ENCODE data around the gene ATXN2. TPM values are rescaled to one million over a fixed set of nuclear protein-coding genes. Genes with fewer than 3 reads are reported as not detected.
A peak's percentile ranks its signal among the peaks of the same experiment; 100 is the strongest.

The ATXN2 gene
- polyA plus RNA-seq, 1 donor, result 102 TPM

- no peak for DNase-seq
Measured at GRCh38 chr12:111453071-111453989, 145.8 kb downstream of the ATXN2 start.

- DNase-seq, result peak; percentile 31
Measured at GRCh38 chr12:111451649-111452129, 147.4 kb downstream of the ATXN2 start.

- no peak for DNase-seq
Measured at GRCh38 chr12:111451232-111451631, 147.9 kb downstream of the ATXN2 start.

DNA sequence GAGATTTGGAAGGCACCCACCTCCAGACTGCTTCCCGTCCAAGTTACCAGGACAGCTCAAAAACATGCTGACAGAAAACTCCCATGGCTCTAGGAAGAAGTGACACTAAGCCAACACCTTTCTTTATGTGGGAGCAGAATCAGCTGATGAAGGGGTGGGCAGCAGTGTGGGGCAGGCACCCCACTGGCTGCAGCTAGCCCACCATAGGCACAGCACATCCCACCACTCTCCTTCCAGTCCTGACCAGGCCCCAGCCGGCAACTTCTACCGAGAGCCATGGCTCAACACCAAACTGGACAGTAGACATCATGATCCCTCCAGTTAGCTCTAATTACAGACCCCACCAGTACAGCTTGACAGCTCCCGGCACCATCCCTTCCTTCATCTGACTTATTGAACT is 148.4 kb downstream of the ATXN2 start:
- DNase-seq, result no peak

DNA sequence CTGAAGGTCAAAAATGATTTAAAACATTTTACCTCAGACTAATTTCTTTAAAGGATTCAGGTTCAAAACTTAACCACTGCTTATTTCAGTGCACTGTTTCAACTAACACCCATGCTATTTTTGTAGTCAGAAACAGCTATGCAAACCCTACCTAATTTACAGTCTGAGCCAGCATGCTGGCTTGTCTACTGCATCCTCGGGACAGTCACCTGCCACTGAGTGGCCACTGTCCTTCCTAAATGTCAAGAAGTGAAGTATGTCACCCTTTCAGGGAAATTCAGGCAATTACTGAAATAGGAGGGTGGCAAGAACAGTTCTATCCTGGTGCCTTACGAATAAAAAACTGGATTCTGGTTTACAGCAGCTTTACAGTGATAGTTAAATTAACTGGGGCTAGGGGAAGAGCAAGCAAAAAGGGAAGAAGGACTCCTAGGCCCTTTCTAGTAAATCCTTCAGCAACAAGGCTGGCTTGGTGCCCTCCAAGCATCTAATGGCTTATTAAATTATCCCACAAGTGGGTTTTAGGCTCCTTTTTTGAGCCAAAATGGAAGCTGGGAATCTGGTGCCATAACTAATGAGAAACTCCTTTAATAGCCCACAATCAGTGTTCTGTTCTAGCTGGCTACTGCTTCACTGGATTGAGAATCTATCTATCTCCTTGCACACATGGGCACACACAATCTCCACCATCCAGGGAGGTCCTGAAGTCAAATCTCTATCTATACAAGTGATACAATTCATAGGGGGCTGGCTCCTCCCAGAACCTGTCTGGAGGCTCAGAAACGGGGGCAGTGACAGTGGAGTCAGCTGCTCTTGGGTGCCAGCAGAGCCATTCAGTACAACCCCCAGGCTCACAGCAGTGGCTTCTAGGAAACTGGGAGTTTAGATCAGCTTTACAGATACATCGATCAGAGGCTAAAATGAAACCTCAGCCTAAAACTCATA is 150.0 kb downstream of the ATXN2 start:
- DNase-seq, result no peak

GRCh38 chr12:111448266-111448830 is 150.8 kb downstream of the ATXN2 start:
- no peak for DNase-seq

DNA sequence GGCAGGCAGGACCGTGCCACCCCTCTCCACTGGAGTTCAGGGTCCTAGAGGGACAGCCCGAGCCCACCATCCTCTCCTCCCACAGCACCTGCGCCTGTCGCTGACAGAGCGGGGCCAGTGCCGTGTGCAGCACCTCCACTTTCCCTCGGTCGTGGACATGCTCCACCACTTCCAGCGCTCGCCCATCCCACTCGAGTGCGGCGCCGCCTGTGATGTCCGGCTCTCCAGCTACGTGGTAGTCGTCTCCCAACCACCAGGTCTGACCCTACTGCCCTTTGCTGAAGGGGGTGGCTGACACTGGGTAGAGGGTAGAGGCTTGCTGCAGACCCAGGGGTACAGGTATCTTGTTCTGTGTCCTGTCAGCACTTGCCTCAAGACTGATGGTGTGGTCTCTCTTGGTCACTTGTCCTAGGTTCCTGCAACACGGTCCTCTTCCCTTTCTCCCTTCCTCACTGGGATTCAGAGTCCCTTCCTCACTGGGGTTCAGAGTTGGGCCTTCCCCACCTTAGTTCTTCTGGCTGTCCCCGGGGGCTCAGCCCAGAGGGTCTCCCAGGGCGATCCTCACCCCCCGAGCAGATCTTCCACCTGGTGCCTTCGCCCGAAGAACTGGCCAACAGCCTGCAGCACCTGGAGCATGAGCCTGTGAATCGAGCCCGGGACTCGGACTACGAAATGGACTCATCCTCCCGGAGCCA is 151.4 kb downstream of the ATXN2 start:
- no peak for DNase-seq

DNA sequence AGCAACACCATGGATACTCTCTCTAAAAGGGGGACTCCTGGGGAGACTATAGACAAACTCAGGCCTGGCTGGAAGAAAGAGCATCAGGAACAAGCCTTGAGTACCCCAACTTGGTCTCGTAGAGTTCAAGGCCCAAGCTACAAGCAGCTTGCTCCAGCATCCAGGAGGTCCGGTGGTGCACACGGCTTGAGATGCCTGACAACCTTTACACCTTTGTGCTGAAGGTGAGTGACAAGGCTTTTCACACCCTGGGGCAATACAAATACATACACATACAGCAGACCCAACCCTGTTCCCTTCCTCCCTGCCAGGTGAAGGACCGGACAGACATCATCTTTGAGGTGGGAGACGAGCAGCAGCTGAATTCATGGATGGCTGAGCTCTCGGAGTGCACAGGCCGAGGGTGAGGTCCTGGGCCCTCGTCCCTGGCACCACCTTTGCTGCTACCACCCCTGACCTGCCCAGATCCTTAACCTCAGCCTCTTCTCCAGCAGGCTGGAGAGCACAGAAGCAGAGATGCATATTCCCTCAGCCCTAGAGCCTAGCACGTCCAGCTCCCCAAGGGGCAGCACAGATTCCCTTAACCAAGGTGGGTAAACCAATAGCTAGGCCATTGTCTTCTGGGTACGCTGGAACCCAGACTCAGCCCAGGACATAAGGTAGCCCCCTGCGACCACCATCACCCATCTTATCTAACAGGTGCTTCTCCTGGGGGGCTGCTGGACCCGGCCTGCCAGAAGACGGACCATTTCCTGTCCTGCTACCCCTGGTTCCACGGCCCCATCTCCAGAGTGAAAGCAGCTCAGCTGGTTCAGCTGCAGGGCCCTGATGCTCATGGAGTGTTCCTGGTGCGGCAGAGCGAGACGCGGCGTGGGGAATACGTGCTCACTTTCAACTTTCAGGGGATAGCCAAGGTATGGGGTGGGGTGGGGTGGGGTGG is 152.2 kb downstream of the ATXN2 start:
- DNase-seq, result no peak

GRCh38 chr12:111445726-111446581 is 153.2 kb downstream of the ATXN2 start:
- DNase-seq, result no peak

DNA sequence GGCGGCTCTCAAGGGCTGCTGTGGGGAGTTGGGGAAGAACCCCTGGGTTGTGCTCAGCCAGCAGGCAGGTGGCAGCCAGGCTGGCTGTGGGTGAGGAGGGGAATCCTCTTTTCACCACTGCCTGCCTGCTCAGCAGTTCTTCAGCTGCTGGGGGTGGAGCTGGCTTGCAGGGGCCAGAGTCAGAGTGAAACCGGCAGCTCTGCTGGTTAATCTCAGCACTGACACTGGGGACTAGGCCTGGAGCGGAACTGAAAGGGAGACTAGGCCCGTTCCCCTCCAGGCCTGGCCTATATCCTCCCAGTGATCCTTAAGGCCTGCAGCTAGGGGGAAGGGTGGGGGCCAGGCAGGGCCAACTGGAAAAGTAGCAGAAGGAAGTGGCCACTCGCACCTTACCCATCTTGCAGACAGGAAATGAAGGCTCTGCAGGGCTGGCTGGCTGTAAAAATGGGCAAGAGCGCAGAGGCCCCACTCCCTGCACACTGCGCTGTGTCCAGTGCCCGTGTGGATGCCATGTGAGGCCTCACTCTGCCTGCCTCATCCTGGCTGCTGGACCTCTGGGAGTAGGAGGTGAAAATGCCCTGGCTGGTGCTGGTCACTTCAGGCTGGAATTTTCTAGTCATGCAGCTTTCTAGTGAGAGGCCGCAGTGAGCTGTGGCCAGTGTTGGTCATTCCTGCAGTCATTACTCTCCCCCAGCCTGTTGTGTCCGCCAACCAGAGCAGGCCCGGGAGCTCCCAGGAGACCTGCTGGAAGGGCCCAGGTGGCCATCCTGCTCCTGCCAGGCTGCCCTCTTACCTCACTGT is 154.0 kb downstream of the ATXN2 start:
- no peak for DNase-seq

GRCh38 chr12:111444314-111444924 is 154.7 kb downstream of the ATXN2 start:
- DNase-seq, result no peak

DNA sequence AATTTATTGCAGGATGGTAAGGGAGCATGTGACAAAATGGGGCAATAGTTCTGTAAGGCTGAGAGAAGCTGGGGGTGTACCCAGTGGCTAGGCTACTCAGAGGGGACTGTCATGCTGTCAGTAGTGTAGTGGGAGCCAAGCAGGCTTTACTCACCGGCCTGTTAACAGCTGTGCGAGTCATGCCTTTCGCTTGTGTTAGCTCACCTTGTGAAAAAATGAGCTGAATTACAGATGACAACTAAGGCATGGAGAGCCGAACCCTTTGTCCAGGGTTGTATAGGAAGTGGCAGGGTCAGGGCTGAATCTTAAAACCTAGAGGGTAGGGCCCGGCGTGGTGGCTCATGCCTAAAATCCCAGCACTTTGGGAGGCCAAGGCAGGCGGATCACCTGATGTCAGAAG is 155.5 kb downstream of the ATXN2 start:
- no peak for DNase-seq

DNA sequence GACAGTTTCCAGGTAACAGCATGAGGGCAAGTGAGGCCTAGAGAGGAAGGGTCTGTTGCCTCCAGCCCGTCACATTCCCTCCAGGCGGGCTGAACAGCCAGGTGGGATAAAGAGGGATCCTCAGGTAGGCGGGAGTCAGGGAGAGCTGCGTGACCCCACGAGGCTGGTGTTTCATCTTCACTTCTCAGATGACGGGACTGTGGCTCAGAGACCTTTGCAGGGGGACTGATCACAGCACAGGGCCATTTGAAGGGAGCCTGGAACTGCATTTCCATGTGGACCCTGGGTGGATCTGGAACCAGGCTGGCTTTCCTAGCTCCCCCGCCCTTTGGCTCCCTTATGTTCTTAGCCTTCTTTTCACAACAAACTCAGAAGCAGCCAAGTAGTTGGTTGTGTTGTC is 156.0 kb downstream of the ATXN2 start:
- no peak for DNase-seq

DNA sequence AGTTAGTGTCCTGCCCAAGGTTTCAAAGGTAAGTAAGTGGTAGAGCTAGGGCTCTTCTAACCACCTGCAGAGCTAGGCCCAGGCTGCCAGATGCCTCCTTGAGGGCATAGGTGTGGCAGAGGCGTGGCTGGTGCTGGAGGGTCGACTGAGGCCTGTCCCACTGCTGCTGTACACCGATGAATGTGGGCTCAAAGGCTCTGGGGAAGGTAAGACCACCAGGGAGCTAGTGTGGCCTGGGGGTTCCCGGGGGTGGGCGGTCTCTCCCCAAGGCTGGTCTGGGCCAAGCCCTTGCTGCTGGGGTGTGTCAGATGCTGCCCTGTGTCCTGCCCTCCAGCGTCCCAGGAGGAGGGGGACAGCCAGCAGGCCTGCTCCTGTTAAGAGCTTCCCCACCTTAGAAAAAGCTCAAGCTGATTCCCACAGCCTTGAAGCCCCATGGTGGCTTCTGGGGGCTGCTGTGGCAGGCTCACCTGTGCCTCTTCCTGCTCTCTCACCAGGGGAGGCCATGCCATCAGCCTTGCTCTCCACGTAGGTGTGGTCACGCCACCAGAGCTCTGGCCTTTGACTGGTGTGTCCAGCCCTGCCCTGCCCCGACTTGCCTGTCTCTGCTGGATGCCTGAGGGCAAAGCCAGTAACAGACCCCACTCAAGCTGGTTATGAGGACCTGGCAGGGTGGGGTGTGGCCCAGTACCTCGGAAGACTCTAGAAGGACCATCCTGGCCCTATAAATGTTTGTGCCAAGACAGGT is 156.6 kb downstream of the ATXN2 start:
- DNase-seq, result no peak

DNA sequence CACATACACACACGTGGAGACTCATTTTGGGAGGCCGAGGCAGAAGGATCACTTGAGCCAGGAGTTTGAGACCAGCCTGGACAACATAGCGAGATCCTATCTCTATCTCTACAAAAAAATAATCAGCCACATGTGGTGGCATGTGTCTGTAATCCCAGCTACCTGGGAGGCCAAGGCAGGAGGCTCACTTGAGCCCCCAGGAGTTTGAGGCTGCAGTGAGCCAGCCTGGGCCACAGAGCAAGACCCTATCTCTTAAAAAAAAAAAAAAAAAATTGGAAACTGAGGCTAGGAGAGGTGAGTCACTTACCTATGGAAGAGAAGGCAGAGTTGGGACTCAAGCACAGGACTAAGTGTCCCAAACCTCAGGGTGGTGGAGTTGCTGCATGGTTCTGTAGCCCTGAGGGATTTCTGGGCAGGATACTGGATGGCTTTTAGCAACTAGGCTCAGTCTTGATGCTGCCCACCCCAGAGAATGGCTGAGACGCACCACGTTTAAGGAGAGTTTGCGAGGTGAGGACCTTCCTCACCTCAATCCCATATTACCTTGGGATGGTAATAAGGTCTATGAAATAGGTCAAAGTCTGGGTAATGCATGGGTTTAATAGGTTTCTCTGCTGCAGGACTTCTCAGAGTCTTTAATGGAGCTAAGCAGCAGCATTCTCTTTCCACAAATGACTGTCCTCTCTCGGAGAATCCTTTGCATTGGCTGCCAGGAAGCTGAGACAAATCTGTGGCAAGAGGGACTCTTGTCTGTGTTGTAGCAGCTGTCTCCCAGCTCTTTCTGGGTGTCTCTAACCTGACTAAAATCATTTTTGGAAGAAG is 157.8 kb downstream of the ATXN2 start:
- DNase-seq, result no peak

DNA sequence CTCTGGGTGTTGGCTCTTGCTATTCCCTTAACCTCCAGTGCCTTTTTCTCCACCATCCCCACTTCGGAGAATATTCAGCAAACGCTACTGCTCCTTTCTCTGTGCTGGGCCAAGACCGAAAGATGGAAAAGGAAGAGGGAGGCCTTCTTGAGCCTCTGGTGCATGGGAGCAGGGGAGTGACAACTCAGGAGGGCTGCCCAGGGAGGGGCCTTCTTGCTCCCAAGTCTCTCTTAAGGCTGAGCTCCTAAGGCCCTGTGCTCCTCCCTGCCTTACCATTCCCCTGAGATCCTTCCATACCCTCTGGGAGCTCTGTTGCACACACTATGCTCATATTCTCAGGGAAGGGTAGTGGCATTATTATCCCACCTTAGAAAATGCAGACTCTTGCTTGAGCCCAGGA is 158.5 kb downstream of the ATXN2 start:
- DNase-seq, result no peak

- no peak for DNase-seq
Measured at GRCh38 chr12:111440152-111440551, 159.0 kb downstream of the ATXN2 start.
